HG03280 (cell line): Measurements from ENCODE around the gene GSS.

Experiments used
- ATAC-seq: cut with Tn5 transposase; IDR thresholded peaks from one replicate; pipeline ENCODE4 v1.9.1; 2021; ENCODE audit warnings: mild to moderate bottlenecking, moderate library complexity; ENCODE audit not compliant: unreplicated experiment

GSS gene

GRCh38 chr20:34994509-34995131 is 39.0 kb upstream of the GSS start:
- no peak for ATAC-seq

DNA sequence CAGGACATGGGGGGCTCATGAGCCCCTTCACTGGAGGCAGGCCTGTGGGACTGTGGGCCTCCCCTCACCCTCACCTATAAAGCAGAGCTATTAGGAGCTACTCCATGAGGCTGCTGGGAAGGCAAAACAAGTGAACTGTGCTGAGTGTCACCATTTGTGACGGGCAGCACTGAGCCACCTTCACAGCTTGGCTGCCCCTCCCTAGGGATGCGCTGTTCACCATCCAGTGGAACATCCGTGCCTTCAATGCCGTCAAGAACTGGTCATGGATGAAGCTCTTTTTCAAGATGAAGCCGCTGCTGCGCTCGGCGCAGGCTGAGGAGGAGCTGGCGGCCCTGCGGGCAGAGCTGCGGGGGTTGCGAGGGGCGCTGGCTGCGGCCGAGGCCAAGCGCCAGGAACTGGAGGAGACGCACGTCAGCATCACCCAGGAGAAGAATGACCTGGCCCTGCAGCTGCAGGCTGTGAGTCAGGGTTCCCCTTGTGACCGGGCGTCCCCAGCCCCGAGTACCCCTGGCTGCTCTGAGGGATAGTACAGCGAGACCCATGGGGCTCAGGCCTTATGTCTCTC is 38.4 kb upstream of the GSS start:
- ATAC-seq: no peak

DNA sequence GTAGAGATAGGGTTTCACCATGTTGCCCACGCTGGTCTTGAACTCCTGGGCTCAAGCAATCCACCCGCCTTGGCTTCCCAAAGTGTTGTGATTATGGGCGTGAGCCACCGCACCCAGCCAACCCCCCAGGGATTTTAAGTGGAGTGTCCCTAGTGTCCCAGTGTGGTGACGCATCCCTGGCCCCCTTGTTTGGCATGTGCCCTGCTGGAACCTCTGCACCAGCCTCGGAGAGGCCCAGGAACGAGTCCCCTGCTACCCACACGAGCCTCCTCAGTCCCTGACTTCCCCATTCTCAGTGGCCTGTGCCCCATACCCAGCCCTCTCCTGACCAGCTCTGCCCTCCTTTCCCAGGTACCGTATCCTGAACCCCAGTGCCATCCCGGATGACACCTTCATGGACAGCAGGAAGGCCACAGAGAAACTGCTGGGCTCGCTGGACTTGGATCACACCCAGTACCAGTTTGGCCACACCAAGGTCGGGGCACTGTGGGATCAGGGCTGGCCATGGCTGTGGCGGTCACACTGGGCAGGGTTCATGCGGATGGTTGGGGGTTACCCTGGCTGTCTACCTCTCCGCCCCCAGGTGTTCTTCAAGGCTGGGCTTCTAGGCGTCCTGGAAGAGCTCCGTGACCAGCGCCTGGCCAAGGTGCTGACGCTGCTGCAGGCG is 37.3 kb upstream of the GSS start:
- no peak for ATAC-seq

DNA sequence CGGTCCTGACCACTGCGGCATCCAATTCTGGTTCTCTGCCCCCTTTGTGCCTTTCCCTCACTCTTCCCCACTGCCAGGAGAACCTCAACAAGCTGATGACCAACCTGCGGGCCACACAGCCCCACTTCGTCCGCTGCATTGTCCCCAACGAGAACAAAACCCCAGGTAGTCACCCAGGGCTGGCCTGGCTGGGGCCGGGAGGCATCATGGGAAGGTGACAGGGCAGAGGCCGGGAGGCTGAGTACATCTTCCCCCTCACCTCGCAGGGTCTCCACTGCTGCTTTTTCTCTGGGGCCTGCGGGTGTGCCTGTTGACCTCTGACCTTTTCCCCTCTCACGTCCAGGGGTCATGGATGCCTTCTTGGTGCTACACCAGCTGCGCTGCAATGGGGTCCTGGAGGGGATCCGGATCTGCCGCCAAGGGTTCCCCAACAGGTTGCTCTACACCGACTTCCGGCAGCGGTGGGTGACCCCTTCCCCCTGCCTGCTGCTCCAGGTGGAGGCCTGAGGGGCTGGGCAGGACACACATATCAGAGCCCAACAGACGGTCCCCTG is 35.1 kb upstream of the GSS start:
- ATAC-seq: no peak

DNA sequence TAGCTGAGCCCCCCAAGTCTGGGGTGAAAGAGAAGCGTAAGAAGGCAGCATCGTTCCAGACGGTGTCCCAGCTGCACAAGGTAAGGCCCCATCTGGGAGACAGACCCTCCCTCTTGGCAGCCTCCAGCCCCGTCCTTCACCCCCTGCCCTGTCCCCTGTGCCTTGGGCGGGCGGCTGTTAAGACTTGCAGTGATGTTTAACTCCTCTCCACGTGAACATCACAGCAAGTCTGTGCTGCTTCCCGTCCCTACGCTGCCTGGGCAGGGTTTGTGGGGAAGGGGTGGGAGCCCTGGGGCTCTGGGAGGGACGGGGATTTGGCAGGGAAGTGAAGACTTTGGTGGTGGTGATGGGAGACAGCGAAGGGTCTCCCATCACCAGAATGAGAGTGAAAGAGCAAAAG is 34.6 kb upstream of the GSS start:
- ATAC-seq: no peak

- ATAC-seq: no peak
Measured at GRCh38 chr20:34989670-34990069, 34.1 kb upstream of the GSS start.

GRCh38 chr20:34989118-34989517 is 33.5 kb upstream of the GSS start:
- ATAC-seq: no peak

DNA sequence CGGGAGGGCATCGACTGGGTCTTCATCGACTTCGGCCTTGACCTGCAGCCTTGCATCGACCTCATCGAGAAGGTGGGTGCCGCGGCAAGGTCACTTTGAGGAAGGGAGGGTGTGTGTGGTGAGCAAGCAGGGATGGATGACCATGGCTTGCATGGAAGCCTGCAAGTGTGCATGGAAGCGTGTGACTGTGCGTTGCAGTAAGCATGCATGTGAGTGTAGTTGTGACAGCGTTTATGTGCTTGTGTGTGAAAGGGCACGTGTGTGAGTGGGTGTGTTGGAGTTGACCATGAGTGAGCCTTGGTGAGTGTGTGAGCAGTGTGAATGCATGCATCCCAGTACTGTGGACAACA is 32.6 kb upstream of the GSS start:
- no peak for ATAC-seq

- no peak for ATAC-seq
Measured at GRCh38 chr20:34987288-34988190, 31.9 kb upstream of the GSS start.

GRCh38 chr20:34986311-34987287 is 31.0 kb upstream of the GSS start:
- no peak for ATAC-seq

GRCh38 chr20:34985461-34986310 is 30.1 kb upstream of the GSS start:
- no peak for ATAC-seq

DNA sequence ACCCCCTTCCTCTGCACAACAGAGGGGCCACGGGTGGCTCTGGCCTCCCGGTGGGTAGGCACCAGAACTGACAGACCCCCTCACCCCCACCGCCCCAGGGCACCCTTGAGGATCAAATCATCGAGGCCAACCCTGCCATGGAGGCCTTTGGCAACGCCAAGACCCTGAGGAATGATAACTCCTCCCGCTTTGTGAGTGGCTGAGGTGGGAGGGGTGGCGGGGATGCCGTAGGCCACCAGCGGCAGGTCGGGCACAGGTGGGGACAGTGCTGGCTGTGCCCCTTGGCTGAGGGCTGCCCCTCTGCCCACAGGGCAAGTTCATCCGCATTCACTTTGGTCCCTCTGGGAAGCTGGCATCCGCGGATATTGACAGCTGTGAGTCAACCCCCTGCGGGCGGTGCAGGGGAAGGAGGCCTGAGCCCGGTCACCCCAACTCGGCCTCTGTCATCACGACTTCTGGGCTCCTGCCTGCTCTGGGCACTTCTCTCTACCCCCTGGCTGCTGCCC is 29.2 kb upstream of the GSS start:
- ATAC-seq: no peak

DNA sequence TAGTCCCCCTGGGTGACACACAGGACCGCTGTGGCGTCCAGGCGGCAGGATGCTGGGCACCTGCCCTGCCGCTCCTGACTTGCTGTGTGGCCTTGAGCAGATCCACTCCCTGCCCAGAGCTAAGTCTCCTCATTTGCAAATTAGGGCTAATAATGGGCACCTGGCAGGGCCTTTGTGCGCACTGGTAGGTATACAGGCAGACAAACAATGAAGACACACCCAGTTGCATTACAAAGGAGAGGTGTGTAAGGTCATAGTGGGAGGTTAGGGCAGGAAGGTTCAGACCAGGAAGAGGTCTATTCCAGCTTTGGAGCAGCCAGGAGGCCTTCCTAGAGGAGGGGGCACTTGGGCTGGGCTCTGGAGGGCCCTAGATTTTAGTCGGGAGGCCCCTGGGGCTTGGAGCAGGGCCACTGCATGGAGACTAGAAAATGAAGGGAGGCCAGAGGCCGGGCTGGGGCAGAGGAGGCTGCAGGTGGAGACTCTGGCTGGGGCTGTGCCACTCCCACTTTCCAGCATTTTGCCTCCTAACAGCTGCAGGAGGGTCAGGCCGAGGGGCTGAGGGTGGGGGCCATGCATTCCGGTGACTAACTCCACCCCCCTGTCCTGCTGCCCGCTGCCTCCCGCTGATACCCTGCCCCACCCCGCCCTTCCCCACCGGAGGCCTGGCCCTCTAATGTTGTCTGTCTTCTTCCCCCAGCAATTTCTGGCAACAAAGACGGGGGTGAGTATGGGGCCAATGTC is 28.6 kb upstream of the GSS start:
- no peak for ATAC-seq

- no peak for ATAC-seq
Measured at GRCh38 chr20:34983089-34983820, 27.6 kb upstream of the GSS start.

DNA sequence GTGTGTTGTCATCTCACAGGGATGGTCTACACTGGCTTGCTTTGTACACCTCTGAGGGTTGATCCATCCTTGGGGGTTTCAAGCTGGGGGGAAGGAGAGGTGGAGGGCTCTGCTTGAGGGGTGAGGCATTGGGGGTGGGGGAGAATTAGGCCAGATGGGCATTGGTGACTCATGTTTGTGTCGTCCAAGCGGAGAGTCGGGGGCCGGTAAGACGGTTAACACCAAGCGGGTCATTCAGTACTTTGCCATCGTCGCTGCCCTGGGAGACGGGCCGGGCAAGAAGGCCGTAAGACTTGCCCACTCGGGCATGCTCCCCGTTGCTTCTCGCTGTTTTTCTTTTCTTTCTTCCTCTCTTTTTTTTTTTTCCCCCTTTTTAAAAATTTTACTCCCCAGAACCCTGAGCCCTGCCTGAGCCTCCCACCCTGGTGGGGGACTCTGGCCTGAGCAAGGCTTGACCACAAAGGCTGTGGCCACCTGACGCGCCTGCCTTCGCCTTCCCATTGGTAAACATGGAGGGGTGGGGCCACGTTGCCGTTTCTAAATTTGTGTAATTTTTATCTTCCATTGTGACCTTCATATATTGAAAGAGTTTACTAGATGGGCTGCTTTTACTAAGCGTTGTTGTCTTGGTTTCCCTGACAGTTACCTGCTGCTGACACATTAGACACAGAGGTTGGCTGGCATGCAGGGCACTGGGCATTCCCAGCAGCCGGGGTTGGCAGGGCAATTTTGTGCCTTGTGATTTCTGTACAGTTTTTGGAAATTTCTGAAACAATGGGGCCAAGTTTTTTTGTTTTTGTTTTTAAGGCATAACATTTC is 26.9 kb upstream of the GSS start:
- no peak for ATAC-seq

GRCh38 chr20:34980543-34981233 is 25.1 kb upstream of the GSS start:
- no peak for ATAC-seq
